Measurements from ENCODE around the gene BCAS4.
"Not testable (repeated sequence)": the region's sequence is repeated elsewhere in the genome, so short reads cannot be mapped to it uniquely, and the experiment has no call there.

The BCAS4 gene

GRCh38 chr20:50876063-50876685, 81.3 kb downstream of the BCAS4 start:
- no peak for DNase-seq (ENCODE audit: low spot score)

GRCh38 chr20:50876816-50877215, 82.0 kb downstream of the BCAS4 start:
- no peak for DNase-seq (ENCODE audit: low spot score)

GRCh38 chr20:50877232-50877743, 82.4 kb downstream of the BCAS4 start:
- no peak for DNase-seq (ENCODE audit: low spot score)

- no peak for DNase-seq (ENCODE audit: low spot score)
Measured at GRCh38 chr20:50879649-50880550, 85.0 kb downstream of the BCAS4 start.

GRCh38 chr20:50881759-50882424, 87.0 kb downstream of the BCAS4 start:
- DNase-seq (ENCODE audit: low spot score): not testable (repeated sequence)

- no peak for DNase-seq (ENCODE audit: low spot score)
Measured at GRCh38 chr20:50883856-50884255, 89.0 kb downstream of the BCAS4 start.

- no peak for DNase-seq (ENCODE audit: low spot score)
Measured at GRCh38 chr20:50885068-50885467, 90.2 kb downstream of the BCAS4 start.

DNA sequence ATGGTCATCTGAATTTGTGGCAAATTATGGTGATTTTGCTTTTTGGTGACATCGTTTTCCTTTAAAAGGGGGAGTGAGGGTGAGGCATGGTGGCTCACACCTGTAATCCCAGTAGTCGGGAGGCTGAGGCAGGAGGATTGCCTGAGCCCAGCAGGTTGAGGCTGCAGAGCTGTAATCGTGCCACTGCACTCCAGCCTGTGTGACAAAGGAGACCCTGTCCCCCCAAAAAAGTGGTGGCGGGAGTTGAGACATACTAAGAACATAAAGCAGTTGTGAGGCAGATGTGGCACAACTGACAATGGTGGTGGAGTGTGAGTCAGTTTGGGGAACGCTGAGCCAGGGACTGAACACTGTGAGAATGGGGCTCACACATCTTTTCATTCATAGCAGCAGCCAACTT, 90.9 kb downstream of the BCAS4 start:
- DNase-seq (ENCODE audit: low spot score): no peak

DNA sequence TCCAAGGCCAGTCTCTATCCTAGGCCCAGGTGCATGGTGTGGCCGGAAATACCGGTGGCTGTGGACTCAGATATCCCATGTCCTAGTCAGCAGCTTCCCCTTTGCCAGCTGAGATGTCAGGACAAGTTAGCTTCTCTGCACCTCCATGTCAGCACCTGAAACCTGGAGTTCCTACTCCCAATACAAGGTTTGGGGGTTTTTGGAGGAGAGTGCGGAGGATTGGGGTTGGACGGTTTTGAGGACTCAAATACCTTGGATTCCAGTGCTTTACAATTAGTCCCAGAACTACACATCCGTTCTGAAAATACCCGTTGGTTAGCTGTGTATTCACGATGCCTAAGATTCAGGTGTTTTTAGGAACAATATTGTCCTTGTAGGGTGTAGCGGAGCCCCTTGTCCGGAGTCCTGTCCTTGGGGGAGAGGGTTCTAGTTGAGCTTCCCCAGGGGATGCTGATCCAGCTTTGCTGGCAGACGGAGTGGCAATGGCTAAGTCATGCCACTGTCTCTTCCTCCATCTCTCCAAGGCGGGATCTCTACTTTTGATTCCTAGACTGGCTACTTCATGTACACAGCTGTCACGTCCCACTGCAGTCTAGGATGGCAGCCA, 91.4 kb downstream of the BCAS4 start:
- DNase-seq (ENCODE audit: low spot score): no peak

DNA sequence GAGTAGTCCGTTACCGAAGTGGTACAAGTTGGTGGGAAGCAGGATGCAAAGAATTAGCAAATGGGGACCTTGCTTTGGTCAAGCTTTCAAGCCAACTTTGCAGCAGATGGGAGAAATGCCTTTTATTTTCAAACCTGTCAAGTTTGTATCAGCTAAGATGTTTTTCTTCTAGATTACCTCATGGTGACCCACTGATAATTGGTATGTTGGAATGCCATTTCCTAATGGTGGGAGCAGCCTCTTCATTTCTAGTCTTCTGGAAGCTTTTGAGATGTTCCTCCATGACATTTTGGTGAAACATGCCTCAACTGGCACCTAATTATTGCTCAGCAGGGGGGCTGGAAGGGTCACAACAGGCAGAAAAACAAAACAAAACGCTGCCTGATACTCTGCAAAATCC, 92.7 kb downstream of the BCAS4 start:
- DNase-seq (ENCODE audit: low spot score): no peak

DNA sequence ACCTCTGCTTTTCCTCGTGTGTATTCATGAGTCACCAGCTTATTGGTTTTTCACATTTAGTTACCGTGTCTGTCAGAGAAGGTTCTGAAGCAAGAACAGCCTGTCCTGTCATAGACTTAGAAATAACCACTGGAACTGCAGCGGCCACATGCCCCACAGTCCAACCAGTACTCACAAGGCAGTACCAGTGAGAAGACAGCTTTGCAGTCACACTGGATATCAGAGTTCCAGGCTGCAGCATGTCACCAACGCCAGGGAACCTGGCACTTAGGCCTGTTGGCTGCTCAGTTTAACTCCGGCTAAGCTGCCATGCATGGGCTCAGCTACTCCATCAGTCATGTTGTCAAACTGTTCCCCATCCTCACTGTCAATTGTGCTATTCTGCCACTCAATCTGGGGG, 96.3 kb downstream of the BCAS4 start:
- DNase-seq (ENCODE audit: low spot score): no peak

GRCh38 chr20:50892394-50892793, 97.5 kb downstream of the BCAS4 start:
- no peak for DNase-seq (ENCODE audit: low spot score)

- no peak for DNase-seq (ENCODE audit: low spot score)
Measured at GRCh38 chr20:50893620-50894019, 98.8 kb downstream of the BCAS4 start.

- DNase-seq (ENCODE audit: low spot score): no peak
Measured at GRCh38 chr20:50895111-50895830, 100.4 kb downstream of the BCAS4 start.

GRCh38 chr20:50898475-50898874, 103.6 kb downstream of the BCAS4 start:
- DNase-seq (ENCODE audit: low spot score): no peak

GRCh38 chr20:50900261-50900660, 105.4 kb downstream of the BCAS4 start:
- no peak for DNase-seq (ENCODE audit: low spot score)

DNA sequence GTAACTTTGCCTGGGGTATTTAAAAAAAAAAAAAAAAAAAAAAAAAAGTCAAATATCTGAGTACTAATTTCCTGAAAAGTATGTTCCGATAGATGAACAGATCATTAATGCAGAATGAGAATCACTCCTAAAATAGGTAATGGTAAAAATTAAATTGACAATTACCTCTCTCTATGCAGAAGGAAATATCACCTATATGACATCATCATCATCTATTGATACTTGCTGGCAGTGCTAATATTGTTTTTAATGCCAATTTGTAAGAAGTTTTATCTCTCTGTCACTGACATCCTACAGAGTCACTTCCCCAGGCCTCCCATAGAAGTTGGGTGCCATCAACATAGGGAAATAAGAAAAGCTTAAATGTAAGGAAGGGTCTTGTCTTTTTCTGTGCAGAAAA, 106.4 kb downstream of the BCAS4 start:
- DNase-seq (ENCODE audit: low spot score): no peak

DNA sequence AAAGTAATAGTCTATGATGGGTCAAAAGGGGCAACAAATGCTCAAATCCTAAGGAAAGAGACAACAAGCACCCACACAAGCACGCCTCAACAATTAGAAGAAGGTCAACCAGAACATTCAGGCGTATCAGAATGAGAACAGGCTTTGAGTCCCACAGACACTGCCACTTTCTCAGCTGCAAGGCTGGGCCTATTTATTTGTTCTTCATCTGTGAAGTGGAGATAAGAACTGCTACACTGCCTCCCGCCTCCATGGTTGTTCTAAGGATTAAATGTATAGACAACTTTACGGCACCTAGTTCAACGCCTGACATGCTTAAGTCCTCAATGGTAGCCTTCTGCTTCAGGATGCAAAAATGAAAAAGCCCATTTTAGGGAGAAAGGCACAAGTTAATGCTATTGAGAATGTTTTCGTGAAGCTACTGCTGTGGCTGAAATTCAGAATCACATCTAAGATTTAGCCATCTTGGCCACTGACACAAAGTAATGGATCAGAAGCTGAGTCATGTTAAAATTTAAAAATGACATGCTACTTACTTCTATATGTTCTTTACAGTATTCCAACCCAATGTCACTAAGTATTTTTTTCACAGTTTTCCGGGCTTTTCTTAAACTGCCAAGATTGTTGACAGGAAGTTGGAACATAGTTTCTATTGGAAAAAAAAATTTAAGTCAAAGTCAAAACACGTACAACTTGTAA, 108.6 kb downstream of the BCAS4 start:
- no peak for DNase-seq (ENCODE audit: low spot score)

DNA sequence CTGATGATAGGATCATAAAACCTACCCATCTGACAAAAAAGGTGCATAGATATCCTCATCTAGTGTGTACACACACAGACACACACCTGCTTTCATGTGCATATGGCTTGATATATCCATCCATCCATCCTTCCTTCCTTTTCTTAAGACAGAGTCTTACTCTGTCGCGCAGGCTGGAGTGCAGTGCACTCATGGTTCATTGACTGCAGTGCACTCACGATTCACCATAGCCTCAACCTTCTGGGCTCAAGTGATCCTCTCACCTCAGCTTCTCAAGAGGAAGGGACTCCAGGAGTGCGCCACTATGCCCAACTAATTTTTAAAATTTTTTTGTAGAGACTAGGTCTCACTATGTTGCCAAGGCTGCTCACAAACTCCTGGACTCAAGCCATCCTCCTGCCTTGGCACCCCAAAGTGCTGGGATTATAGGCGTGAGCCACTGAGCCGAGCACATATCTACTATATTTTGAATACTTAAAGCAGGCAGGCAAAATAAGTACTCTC, 109.3 kb downstream of the BCAS4 start:
- DNase-seq (ENCODE audit: low spot score): no peak

GRCh38 chr20:50909413-50909812, 114.6 kb downstream of the BCAS4 start:
- DNase-seq (ENCODE audit: low spot score): no peak

DNA sequence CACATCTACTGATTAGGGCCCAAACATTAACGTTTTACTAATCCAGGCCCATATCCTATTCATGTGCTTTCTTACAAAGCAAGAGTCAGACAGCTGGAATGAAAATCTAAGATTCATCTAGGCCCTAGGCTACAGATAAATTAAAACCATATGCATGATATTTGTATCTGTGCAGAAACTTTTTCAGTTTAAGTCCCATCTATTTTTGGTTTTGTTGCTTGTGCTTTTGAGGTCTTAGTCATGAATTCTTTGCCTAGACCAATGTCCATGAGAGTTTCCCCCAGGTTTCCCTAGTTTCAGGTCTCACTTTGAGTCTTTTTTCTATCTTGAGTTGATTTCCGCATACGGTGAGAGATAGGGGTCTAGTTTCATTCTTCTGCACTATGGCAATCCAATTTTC, 116.2 kb downstream of the BCAS4 start:
- DNase-seq (ENCODE audit: low spot score): no peak
